HepG2 (cell line): ENCODE measurements around the gene EXOC3L4. TPM values are rescaled to one million over a fixed set of nuclear protein-coding genes. Genes with fewer than 3 reads are reported as not detected.

Experiments used
- CREB1 ChIP-seq, 2 experiments: fragments of 450-650 bp in 1 of 2; IDR thresholded peaks; 2 replicates each; pipeline ENCODE4 v1.6.1; 2016 to 2017; ENCODE audit warnings: control low read depth in 1 of 2, mild to moderate bottlenecking in 1 of 2, missing compliant biosample characterization in 1 of 2, missing genetic modification characterization in 1 of 2
- DDIT3 ChIP-seq: sonication (generic); formaldehyde crosslinking; IDR thresholded peaks from 2 replicates; pipeline ENCODE4 v1.4.0; 2020; ENCODE audit warnings: mild to moderate bottlenecking, missing genetic modification reagents
- GLI4 ChIP-seq: sonication (generic); formaldehyde crosslinking; IDR thresholded peaks from 2 replicates; pipeline ENCODE4 v1.5.1; 2020; ENCODE audit warnings: missing genetic modification reagents, mild to moderate bottlenecking, moderate library complexity, borderline replicate concordance
- HMGA1 ChIP-seq: sonication (generic); formaldehyde crosslinking; conservative IDR thresholded peaks from 2 replicates; pipeline ENCODE4 v1.4.0; 2020; ENCODE audit warnings: missing genetic modification reagents
- KDM1A ChIP-seq: IDR thresholded peaks from 2 replicates; pipeline ENCODE4 v1.6.1; 2016; ENCODE audit warnings: missing compliant biosample characterization
- KDM5A ChIP-seq: fragments of 200-600 bp; sonication (generic); IDR thresholded peaks from 2 replicates; pipeline ENCODE4 v1.7.0; 2018; ENCODE audit warnings: antibody characterized with exemption, mild to moderate bottlenecking, low read length, borderline replicate concordance
- MIER3 ChIP-seq: IDR thresholded peaks from 2 replicates; pipeline ENCODE4 v1.6.1; 2016; ENCODE audit warnings: missing compliant biosample characterization, borderline replicate concordance
- NFKB2 ChIP-seq: sonication (generic); formaldehyde crosslinking; IDR thresholded peaks from 2 replicates; pipeline ENCODE4 v1.4.0; 2020; ENCODE audit warnings: missing genetic modification reagents, borderline replicate concordance
- SOX13 ChIP-seq, 3 experiments: fragments of 450-650 bp in 1 of 3; sonication (generic) in 1 of 3; formaldehyde crosslinking in 1 of 3; IDR thresholded peaks in 2 of 3; conservative IDR thresholded peaks in 1 of 3; 2 replicates each; pipeline versions ENCODE4 v1.5.0 to v1.6.1; 2016 to 2020; ENCODE audit warnings: antibody characterized with exemption in 1 of 3, mild to moderate bottlenecking in 1 of 3, missing compliant biosample characterization in 1 of 3, missing genetic modification reagents in 1 of 3, moderate library complexity in 1 of 3
- ZBED4 ChIP-seq: sonication (generic); formaldehyde crosslinking; IDR thresholded peaks from 2 replicates; pipeline ENCODE4 v1.4.0; 2020; ENCODE audit warnings: missing genetic modification reagents, borderline replicate concordance
- ZBTB43 ChIP-seq: sonication (generic); formaldehyde crosslinking; conservative IDR thresholded peaks from 2 replicates; pipeline ENCODE4 v1.4.0; 2020; ENCODE audit warnings: missing genetic modification reagents
- ZNF33B ChIP-seq: sonication (generic); formaldehyde crosslinking; IDR thresholded peaks from 2 replicates; pipeline ENCODE4 v1.5.1; 2020; ENCODE audit warnings: mild to moderate bottlenecking, missing genetic modification reagents
- ZNF672 ChIP-seq: sonication (generic); formaldehyde crosslinking; IDR thresholded peaks from 2 replicates; pipeline ENCODE4 v1.8.1; 2022; ENCODE audit warnings: missing genetic modification reagents
- polyA plus RNA-seq, 8 experiments: library from polyadenylated mRNA; depleted of rRNA in 3 of 8; stranded (reverse) in 7 of 8; unstranded in 1 of 8; fragments of >200 nt; fragmentation: Illumina TruSeq in 4 of 8; extraction: Trizol in 4 of 8; gene quantifications; 2 replicates each; pipeline versions ENCODE4 v1.2.1 to v1.2.3, GENCODE V29; 2011 to 2016; ENCODE audit warnings: low read depth in 4 of 8, missing spikeins in 1 of 8, mixed read lengths in 1 of 8; ENCODE audit not compliant: insufficient read depth in 1 of 8
- total RNA-seq, 5 experiments: library from RNA; depleted of rRNA; stranded (reverse); fragments of >200 nt; fragmentation: Illumina TruSeq; extraction: Trizol; gene quantifications; 2 replicates each; pipeline ENCODE4 v1.2.3, GENCODE V29; 2016; ENCODE audit warnings: low read depth in 1 of 5

Gene EXOC3L4
- total and polyA plus RNA-seq, 2 of the 13 experiments (the other 11 are each of a cell fraction or from before 2014, with no cell fraction given), result 11.8 to 27.0 TPM

- no peak for TF ChIP-seq ZBED4 (CRISPR knock-in tag)
- no peak for TF ChIP-seq MIER3 (CRISPR knock-in tag)
- TF ChIP-seq ZNF33B (CRISPR knock-in tag), result no peak
- TF ChIP-seq KDM1A (CRISPR knock-in tag), result no peak
- no peak for TF ChIP-seq CREB1 (IDR thresholded peaks at IDR 0.05)
- no peak for TF ChIP-seq CREB1 (CRISPR knock-in tag; IDR thresholded peaks at IDR 0.05)
- TF ChIP-seq ZNF672 (CRISPR knock-in tag), result no peak
- no peak for TF ChIP-seq ZBTB43 (CRISPR knock-in tag)
- TF ChIP-seq NFKB2 (CRISPR knock-in tag), result no peak
- no peak for TF ChIP-seq HMGA1 (CRISPR knock-in tag)
- TF ChIP-seq SOX13 (IDR thresholded peaks at IDR 0.05), result no peak
- TF ChIP-seq SOX13 (CRISPR knock-in tag; conservative IDR thresholded peaks at IDR 0.05 in 1 of 2, IDR thresholded peaks at IDR 0.05 in 1 of 2), result no peak
- no peak for TF ChIP-seq GLI4 (CRISPR knock-in tag)
- TF ChIP-seq DDIT3 (CRISPR knock-in tag), result no peak
- no peak for TF ChIP-seq KDM5A
Observed at GRCh38 chr14:103110681-103111231, 16.2 kb downstream of the EXOC3L4 start (continued).
